HG02840 (cell line): ENCODE measurements around the gene HDAC4.

Source experiments
- ATAC-seq: cut with Tn5 transposase; IDR thresholded peaks from one replicate; pipeline ENCODE4 v1.9.1; 2021; ENCODE audit warnings: mild to moderate bottlenecking, moderate library complexity, moderate number of reproducible peaks; ENCODE audit not compliant: unreplicated experiment, low FRiP score

HDAC4 gene

DNA sequence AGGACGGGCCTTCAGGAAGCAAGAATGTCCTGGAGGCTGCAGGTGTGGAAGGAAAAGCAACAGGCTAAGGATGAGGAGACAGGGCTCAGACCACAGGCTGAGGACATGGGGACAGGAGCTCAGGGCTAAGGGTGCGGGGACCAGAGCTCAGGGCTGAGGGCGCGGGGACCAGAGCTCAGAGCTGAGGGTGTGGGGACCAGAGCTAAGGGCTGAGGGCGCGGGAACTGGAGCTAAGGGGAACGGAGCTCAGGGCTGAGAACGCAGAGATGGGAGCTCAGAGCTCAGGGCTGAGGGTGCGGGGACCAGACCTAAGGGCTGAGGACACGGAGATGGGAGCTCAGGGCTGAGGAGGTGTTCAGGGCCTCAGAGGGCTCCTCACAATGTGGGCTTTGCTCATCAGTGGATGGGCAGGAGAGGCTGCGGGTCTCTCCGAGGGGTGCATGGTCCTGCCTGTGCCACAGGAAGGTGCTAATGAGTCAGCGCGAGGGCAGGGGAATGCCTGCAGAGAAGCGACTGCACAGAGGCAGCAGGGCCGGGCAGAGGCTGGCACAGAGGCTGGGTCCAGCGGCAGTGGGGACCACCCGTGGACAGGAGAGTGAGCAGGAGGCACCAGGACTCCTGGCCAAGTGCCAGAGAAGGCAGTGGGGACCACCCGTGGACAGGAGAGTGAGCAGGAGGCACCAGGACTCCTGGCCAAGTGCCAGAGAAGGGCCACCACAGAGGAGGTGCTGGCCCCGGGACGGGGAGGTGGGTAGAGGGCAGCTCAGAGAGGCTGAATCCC lies 281.3 kb downstream of the HDAC4 start:
- no peak for ATAC-seq

DNA sequence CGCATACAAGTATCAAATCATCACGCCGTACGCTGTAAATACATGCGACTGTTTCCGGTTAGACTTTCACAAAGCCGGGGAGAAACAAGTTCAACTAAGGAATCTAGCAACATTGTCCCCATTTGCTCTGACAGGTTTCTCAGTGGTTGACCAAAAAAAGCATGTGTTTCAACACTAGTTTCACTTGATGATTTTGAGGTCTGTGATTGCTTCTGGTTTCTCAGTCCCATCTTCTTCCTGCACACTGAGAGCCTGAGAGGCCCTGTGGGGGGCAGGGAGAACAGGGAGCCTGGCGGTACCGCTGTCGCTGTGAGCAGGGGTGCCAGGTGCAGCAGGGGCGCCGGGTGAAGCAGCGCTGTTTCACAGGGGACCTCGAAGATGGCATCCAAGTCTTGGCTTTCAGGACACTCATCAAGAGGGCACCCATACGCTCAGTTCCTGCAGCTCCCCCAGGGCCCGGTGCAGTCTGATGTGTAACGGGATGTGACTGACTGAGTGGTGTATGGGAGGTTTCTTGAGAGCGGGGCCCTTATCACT lies 282.1 kb downstream of the HDAC4 start:
- no peak for ATAC-seq

DNA sequence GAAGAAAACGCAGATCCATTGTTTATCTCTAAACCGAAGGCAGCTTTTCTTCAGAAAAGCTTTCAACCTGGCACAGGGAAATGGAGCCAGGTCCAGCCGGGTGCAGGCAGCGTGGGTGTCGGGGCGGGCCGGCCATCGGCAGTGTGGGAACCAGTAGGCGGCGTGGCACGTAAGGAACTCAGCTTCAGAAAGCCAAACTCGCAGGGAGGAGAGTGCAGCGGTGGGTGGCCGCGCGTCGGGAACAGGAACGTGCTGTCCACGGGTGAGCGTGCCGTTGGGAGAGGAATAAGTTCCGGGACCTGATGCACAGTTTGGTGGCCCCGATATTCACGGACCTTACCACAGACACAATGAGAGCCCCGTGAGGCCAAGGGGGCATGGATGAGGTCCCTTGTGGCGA lies 282.6 kb downstream of the HDAC4 start:
- ATAC-seq = no peak

DNA sequence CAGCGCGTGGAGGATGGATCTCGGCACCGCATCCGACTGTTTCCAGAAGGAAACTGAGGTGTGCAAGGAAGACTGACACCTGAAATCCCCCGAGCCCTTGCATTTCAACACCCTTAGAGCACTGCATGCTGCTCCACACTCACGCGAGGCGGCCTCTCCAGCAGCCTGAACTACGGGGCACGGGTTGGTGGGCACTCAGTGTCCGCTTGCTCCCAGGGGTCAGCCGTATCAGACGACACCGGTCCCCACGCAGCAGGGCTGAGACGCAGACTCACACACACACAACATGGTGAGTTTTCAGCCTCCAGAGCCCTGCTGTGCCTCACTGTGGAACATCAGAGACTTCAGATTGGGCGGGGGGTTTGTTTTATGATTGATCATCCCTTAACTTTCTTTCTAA lies 283.0 kb downstream of the HDAC4 start:
- no peak for ATAC-seq

DNA sequence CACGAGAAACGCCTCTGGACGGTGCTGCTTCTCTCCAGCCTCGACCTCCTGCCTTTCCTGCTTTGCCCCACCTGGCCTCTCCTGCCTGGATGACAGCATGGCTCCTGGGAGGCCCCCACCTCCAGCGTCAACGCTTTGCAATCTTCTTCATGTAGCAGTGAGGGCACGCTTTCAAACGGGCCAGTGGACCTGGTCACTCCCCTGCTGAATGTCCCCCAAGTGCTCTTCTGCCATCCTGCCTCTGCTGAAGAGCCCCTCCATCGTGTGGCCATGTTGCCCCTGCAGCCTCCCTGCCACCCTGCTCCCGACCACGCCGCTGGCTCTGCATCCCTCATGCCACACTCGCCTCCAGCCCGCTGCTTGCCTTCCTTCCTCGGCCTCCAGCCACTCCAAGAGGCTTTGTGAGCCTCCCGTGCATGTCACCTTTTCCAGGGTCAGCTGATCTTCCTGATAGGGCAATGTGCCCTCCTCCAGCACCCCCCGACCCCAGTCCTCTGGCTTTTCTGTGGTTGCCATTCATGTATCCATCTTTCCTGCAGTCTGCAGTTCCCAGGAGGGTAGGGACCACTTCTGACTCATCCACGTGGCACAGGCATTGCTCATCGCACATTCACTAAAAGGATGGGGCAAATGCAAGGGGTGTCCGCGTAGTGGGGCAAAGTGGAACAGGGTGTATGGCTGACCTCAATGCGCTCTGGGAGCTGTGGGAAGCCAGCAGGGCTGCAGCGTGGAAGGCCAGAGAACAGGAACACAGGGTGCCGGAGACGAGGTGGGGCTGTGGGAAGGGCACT lies 284.2 kb downstream of the HDAC4 start:
- ATAC-seq = no peak

DNA sequence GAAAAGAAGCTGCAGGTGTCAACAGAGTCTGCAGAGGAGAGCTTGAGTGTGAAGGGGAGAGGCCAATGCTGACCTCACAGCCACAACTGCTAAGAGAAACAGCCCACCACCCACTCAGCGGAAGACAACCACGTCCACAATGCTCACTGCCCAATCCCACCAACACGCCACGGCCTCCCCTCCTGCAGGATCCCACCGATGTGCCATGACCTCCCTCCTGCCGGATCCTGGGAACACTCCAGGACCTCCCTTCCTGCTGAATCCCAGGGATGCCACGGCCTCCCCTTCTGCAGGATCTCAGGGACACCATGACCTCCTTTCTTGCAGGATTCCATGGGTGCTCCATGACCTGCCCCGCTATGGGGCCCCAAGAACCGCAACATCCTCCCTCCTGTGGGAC lies 285.2 kb downstream of the HDAC4 start:
- no peak for ATAC-seq

DNA sequence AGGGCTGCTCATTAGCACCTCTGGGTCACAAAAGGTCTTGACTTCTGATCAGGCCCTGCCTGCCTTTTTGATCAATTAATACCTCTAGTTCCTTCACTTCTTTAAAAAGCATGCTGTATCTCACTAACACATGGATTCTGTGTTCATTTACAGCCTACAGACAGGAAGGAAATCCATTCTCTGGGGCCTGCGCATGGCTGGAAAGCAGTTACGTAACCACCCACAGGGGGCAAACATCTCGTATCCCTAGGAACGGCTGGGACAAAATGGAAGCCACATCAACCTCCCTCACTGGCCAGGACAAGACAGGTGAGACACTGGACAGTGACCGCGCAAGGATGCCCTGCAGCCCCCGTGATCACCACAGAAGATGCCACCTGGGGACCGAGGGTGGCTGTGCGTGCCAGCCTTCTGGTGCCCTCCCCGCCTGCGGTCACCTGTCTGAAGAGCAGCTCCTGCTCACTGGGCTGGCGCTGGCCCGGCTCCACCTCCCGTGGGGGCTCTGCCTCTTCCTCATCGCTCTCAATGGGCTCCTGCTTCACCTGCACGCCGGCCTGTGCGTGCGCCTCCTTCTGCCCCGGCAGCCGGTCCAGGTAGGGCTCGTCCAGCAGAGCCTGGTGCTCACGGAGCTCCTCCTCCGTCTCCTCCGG lies 286.1 kb downstream of the HDAC4 start:
- ATAC-seq = no peak

DNA sequence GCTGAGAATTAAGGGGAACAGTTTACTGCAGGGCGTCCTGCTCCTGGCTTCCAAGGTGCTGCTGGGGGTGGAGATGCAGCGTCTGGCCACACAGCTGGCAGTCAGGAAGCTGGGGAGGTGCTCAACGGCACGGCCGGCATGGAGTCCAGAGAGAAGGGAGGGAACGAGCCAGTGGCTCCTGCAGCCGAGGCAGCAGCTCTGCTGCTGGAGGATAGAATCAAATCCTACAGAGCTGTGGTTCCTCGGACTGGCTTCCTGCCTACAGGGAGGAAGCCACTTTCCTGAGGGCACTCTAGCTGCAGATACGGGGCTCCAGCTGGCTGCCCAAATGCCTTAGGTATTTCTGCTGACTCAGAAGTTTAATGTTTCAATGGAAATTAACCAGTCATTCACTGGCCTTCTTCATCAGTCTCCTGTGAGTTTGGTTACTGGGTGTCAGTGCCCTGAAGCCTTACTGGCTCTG lies 286.7 kb downstream of the HDAC4 start:
- no peak for ATAC-seq

DNA sequence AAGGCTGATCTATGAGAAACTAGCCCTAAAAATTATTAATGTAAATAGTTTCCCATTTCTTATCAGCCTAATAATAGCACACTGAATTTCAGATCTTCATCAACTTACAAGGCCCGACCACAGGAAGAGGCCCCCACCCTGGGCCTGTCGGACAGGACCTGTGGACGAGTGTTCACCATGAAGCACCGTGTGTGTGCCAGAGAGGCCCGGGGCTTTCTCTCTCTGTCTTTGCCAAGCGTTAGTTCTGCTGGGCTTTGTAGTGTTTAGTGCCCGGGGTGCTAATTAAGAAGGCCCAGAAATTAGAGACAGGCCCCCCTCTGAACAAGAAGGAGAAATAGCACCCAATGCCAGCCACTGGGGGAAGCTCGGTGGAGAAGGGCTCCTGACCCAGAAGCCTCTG lies 287.2 kb downstream of the HDAC4 start:
- no peak for ATAC-seq

DNA sequence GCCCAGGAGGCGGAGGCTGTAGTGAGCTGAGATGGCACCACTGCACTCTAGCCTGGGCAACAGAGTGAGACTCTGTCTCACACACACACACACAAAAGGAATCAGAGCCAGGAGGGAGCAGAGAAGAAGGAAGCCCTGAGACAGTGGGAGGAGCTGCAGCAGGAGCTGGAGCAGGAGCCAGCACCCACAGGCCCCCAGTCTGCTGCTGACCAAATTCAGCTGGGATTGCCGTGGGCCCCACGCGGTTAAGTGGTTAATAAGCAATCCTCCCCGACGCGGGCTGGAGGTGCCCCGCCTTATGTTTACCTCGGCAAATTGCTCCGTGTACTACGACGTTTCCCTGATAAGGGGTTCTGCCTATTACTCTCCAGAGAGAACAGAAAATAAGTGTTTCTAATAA lies 287.6 kb downstream of the HDAC4 start:
- ATAC-seq = no peak

DNA sequence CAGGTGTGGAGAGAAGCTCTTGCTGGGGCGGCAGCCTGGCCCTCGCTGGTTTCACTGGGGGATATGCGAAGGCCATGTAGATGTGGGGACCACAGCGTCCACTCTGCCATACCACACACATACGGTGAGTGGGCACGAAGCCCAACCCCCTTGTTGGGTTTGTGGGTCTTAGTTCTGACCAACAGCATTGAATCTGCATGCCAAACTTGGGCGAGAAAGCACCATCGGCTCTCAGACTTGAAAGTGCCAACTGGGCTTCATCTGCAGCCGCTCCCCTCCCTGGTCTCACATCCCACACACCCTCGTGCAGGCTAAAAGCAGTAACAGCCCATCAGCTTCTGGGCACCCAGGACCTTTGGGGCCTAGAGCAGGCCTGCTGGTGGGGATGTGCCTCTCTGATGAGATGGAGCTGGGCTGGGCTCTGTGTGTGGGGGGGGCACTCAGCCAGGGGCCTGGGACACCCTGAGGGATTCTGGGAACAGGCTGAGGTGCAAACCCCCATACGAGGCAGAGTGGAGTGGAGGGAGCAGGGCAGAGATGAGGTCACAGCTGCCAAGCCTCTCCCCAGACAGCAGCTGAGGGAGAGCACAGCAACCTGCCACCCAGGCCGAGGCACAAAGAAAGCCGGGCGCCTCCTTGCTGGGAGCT lies 288.6 kb downstream of the HDAC4 start:
- no peak for ATAC-seq

DNA sequence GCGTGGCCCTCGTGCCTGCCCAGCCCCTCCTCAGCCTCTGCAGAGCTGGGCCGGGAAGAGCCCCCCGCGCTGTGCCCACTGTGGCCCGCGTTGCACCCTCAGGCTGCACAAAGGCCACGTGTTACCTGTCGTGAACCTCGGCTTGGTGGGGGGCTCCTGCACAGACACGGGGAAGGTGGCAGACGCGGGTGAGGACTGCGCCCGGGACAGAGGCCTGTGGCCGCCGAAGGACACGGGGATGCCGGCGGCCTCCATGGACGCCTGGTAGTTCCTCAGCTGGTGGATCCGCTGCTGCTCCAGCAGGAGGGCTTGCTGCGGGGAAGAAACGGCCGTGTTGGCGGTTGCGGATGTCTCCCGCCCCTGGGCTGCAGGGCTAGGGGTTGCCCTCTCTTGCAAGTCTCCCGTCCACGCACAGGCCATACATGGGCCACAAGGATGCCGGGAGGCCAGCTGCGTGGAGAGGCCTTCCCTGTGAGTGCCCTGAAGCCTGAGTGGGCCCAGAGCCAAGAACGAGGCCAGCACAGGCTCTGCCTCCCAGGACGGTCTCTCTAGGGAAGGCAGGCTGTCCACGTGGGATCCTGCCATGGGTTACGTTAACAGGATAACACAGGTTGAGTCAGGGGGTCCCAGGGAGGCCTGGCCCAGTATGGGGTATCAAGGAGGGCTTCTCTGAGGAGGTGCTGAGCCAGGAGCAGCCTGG lies 289.3 kb downstream of the HDAC4 start:
- no peak for ATAC-seq

DNA sequence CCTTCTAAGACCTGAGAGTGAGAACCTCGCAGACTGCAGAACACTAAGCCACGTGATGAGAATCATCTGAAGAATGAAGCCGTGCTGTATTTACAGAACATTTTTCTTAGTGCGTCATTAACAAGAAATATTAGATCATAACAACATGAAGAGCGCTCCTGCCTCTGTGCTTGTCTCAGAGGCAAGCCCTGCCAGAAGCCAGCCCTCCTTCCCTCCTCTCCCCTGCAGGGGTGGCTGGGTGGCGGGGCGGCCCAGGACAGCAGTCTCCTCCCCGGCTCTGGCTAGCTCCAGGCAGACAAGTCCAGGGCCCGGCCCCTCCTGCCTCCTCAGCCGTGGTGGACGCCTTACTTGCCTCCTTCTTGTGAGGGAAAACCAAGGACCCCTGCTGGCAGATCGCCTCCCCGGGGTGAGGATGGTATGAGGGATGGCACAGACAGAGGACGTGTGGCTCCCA lies 290.2 kb downstream of the HDAC4 start:
- no peak for ATAC-seq

DNA sequence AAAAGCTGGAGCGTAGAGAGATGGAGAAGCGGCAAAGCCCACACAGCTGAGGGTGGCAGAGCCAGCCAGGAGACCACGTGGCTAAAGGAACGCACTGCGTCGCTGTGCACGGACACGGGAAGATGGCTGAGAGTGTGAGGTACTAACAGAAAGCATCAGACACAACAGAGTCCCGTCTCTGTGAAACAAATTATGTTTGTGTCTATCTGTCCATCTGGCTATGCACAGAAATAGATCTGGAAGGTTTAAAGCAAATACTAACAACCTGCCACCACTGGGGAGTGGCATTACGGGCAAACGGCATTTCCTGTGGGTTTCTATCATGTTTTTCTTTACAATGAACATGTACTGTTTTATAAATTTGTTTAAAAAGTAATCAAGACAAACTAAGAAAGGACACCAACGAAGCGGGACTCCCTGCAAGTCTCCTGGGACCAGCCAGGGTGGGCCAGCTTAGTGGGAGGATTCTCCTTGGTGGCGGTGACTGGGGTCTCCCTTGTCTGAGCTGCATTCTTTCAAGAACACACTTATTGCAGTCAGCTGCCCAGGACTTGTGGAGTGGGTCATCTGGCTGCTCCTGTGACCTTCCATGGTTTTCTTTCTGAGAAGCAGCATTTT lies 290.8 kb downstream of the HDAC4 start:
- no peak for ATAC-seq

DNA sequence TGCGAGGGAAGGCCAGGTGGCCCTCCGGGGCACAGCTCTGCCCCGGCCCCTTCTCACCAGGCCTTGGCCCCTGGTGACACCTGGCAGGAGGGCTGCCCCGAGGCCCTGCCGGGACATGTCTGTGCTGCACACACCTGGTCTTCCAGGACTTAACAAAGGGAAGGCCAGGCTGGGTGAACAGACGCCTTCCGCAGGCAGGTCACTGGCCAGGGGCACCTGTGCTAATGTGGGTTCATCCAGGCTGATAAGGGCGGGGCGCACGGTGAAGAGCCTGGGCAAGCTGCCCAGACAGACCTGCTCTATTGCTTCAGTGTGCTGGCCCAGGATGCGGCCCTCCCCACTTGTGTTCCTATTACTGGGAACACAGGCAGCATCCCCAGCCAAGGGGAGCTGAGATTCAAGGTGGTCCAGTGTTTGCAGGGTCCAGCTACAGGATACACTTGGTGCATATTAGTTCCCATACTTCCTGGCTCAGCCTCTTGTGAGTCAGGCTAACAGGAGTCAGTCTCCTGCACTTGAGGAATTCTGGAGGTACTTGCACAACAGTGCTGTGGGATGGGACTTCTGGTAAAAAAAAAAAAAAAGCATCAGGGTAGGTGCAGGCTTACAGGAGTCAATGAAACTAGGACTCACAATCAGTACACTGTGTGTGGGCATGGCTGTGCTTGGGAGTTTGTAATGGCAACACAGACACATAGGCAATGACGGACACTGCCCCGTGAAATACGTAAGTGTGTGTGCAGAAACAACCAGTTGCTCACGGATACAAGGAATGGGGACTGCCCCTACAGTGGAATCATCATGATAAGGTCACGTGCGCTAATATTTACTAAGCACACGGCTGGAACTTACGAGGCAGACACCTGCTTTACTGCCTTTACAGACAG lies 291.5 kb downstream of the HDAC4 start:
- no peak for ATAC-seq

DNA sequence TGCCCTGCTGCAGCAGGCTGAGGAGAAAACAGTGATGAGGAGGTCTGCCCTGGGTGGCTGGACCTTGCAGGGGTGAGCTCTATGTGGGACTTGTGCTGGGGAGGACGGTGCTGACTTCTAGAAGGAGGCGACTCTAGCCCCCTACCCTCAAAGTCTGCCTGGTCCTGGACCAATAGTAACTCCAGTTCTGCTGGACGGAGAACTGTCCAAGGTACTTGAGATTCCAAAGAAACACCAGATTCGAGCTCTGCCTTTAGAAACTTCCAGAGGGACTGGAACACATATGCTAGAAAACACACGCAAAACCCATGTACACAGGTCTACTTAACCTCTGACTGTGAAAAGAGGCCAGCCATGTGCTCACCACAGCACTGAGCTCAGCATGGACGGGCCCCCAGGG lies 292.4 kb downstream of the HDAC4 start:
- ATAC-seq = no peak

DNA sequence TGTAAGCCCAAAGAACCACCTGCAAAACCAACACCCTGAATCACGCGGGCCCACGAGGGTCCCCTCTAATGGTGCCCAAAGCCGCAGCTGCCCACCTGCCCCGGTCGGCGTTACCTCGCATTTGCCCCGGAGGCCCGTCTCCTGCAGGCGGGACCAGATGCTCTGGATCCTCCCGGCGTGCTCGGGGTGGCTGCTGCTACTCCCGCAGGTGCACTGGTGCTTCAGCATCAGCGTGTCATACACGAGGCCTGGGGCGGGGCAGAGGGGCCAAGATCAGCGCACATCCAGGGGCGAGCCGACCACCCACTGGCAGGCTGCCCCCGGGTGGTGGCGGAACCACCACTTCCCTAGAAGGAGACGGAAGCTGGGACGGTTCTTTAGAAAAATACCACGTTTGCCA lies 292.9 kb downstream of the HDAC4 start:
- no peak for ATAC-seq

DNA sequence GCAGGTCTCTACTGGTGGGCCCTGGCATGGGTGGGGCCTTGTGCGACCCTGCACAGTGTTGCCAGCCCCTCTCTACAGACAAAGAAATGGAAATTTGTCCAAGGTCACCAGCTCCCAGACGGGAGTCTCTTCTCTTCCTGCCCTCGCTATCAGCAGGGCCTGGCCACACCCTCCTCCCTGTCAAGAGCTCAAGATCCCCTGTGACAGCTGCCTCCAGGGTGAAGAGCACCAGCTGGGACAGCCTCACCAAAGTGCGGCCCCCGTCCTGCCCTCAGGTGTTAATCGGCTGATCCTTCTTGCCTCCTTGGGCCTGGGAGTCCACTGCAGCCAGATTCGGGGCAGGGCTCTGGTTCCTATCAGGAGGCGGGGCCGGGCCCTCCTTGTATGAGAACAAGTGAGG lies 293.9 kb downstream of the HDAC4 start:
- no peak for ATAC-seq
